Heart left ventricle (tissue), 16 donors: ENCODE measurements around the gene LKAAEAR1. TPM values are rescaled to one million over a fixed set of nuclear protein-coding genes. Genes with fewer than 3 reads are reported as not detected.
A peak's percentile ranks its signal among the peaks of the same experiment; 100 is the strongest.

Experiments used
- ATAC-seq, 4 donors: fragments of 200-7000 bp; cut with Tn5 transposase; one replicate each; pipeline ENCODE4 v1.9.1; 2020 to 2022; ENCODE audit warnings: moderate library complexity in 4 of 4, mild to moderate bottlenecking in 3 of 4, moderate number of reproducible peaks in 1 of 4
- DNase-seq, 5 donors: peaks; one replicate each; pipeline ENCODE4 v3.0.0-alpha.2; 2020
- H3K27ac ChIP-seq, 12 donors: fragments of 200-600 bp; sonication (generic) in 4 of 12; one replicate each; pipeline versions ENCODE4 v1.5.0 to v1.8.0; 2016 to 2022; ENCODE audit warnings: mild to moderate bottlenecking in 2 of 12
- H3K27me3 ChIP-seq, 9 donors: fragments of 200-600 bp; sonication (generic) in 2 of 9; one replicate each; pipeline versions ENCODE4 v1.5.1 to v1.8.0; 2016 to 2022; ENCODE audit warnings: mild to moderate bottlenecking in 3 of 9
- H3K36me3 ChIP-seq, 9 donors: fragments of 200-600 bp; sonication (generic) in 2 of 9; one replicate each; pipeline versions ENCODE4 v1.5.0 to v1.8.0; 2018 to 2022; ENCODE audit warnings: mild to moderate bottlenecking in 2 of 9
- H3K4me1 ChIP-seq, 12 donors: fragments of 200-600 bp; sonication (generic) in 4 of 12; one replicate each; pipeline versions ENCODE4 v1.5.0 to v1.8.0; 2016 to 2022; ENCODE audit warnings: mild to moderate bottlenecking in 3 of 12
- H3K4me3 ChIP-seq, 12 donors: fragments of 200-600 bp; sonication (generic) in 4 of 12; one replicate each; pipeline versions ENCODE4 v1.5.0 to v1.8.0; 2017 to 2022; ENCODE audit warnings: mild to moderate bottlenecking in 9 of 12, moderate library complexity in 4 of 12
- H3K9me3 ChIP-seq, 12 donors: fragments of 200-600 bp; sonication (generic) in 4 of 12; one replicate each; pipeline versions ENCODE4 v1.5.0 to v1.8.0; 2016 to 2022; ENCODE audit warnings: mild to moderate bottlenecking in 1 of 12
- CTCF ChIP-seq, 12 donors: fragments of 200-600 bp; sonication (generic) in 4 of 12; IDR thresholded peaks; one replicate each; pipeline versions ENCODE4 v1.5.0 to v1.8.0; 2018 to 2022; ENCODE audit warnings: antibody characterized with exemption in 12 of 12, mild to moderate bottlenecking in 5 of 12
- POLR2A ChIP-seq, 2 donors: fragments of 450-650 bp; IDR thresholded peaks; one replicate each; pipeline ENCODE4 v1.6.1; 2017; ENCODE audit warnings: antibody characterized with exemption in 2 of 2, mild to moderate bottlenecking in 2 of 2, moderate library complexity in 2 of 2
- WGBS, 4 donors: extraction: QIAGEN DNeasy Blood & Tissue Kit in 2 of 4; methylation state at CpG; one replicate each; pipeline versions ENCODE4 v1.1.5 to v1.1.7; 2013 to 2018; 5-methylcytosine and 5-hydroxymethylcytosine counted together
- intact Hi-C, 10 donors: fragments of 100-400 bp; cut with DNase I; formaldehyde crosslinking; loops; one replicate each; pipeline versions ENCODE4 v1.11.1 to v1.14.2; 2022
- polyA plus RNA-seq, 2 donors: library from polyadenylated mRNA; stranded (reverse); fragments of 200-250 nt; gene quantifications; one replicate each; pipeline ENCODE4 v1.2.3, GENCODE V29; 2013
- total RNA-seq, 9 donors: library from RNA; depleted of rRNA in 2 of 9; stranded (reverse); fragments of >200 nt in 2 of 9; fragmentation: NEBNext Ultra II Directional in 3 of 9; extraction: Animal tissue kit (Norgen Biotek cat#: 25700) in 3 of 9; gene quantifications; one replicate each; pipeline versions ENCODE4 v1.1.0 to v1.2.4, GENCODE V29; 2016 to 2023
- donor health status: ischemic (EF 13 %, LVEDD 7.1; RV severe dilation, severe dysfunction).
- donor health status: healthy with polysubstance abuse.
- donor health status: DM: no; HTN: yes; CAD: no.
- donor health status: DM: no; HTN: no; CAD: no.
- donor health status: ischemic (EF 25% LVEDD 6.9; RV normal size, moderate dysfunction).
- donor health status: ischemic (EF 25% LVEDD 5.7; RV mildly dilated, moderate dysfunction).
- donor health status: healthy.
- donor health status: DM: yes; HTN: yes; CAD: no.
- donor health status: ischemic (EF 35%, LVEDD 5.7; RV mildly dilated, moderate dysfunction).
- donor health status: nonischemic (EF 11% LVEDD 7.7; RV severe dilation, severe dysfunction).
- donor health status: DM: yes; HTN: yes; CAD: no.
- donor health status: PGD.
- donor health status: ischemic (EF 29% LVEDD 5.4; RV normal size, mild dysfunction).
- donor health status: nonischemic (EF 23%, LVEDD 6.1; RV moderate dilation, normal function).

Gene LKAAEAR1
- total and polyA plus RNA-seq, 11 donors, result not detected

- ATAC-seq, result peak in 1 of 4 donors; percentile 22
- intact Hi-C loops, result loop anchor here in 5 of 10 donors (1.0 to 5.0 kb wide), 4 partner anchors 18 to 76 kb away; partner anchors contain the start of gene PRPF6 (in 2 of the 5)
- H3K4me1 ChIP-seq, result peaks cover 0 to 59% (median 37%) of the 10 kb centered on the region in 12 donors
Measured at GRCh38 chr20:64056889-64057627, 27.1 kb downstream of the LKAAEAR1 start.

GRCh38 chr20:64056639-64056888 is 27.6 kb downstream of the LKAAEAR1 start:
- Histone ChIP-seq H3K27me3 (peaks cover 0 to 21% (median 0%) of the 10 kb centered on the region in 9 donors), H3K4me3 (peak overlapping the region in 10 of 12 donors; percentile 22 to 49 (median 41)), H3K9me3 (no peaks in the 10 kb centered on the region), H3K4me1 (peaks cover 0 to 59% (median 39%) of the 10 kb centered on the region in 12 donors), H3K36me3 (no peaks in the 10 kb centered on the region), H3K27ac (peak overlapping the region; percentile 70 to 98 (median 91))
- peak in 1 of 4 donors; percentile 4 for ATAC-seq
- DNase-seq, result peak in 2 of 5 donors; percentile 62 to 66
- intact Hi-C loops, result loop anchor here in 5 of 10 donors (1.0 to 5.0 kb wide), 4 partner anchors 17 to 76 kb away; partner anchors contain the start of gene PRPF6 (in 2 of the 5)
- 32 to 49% (median 45%) methylated on average over 5 to 7 of the region's 7 CpGs for WGBS, 4 donors
- TF ChIP-seq CTCF (IDR thresholded peaks at IDR 0.05), result no peak
- no peak for TF ChIP-seq POLR2A (IDR thresholded peaks at IDR 0.05)

More at GRCh38 chr20:64056889-64057627, 27.1 kb downstream of the LKAAEAR1 start:
- peak overlapping the region; percentile 70 to 98 (median 91) for H3K27ac ChIP-seq
- DNase-seq, result no peak
- 44 to 67% (median 49%) methylated on average over 28 to 39 of the region's 39 CpGs for WGBS, 4 donors
- H3K27me3 ChIP-seq, result peaks cover 0 to 20% (median 0%) of the 10 kb centered on the region in 9 donors
- no peaks in the 10 kb centered on the region for H3K9me3 ChIP-seq
- no peaks in the 10 kb centered on the region for H3K36me3 ChIP-seq
- peak overlapping the region in 11 of 12 donors; percentile 7 to 49 (median 40) for H3K4me3 ChIP-seq
- TF ChIP-seq CTCF (IDR thresholded peaks at IDR 0.05), result no peak
- TF ChIP-seq POLR2A (IDR thresholded peaks at IDR 0.05), result no peak

GRCh38 chr20:64055893-64056638 is 28.1 kb downstream of the LKAAEAR1 start:
- WGBS, 4 donors, result 29 to 50% (median 41%) methylated on average over 13 to 22 of the region's 22 CpGs
- no peak for TF ChIP-seq CTCF (IDR thresholded peaks at IDR 0.05)
- peak in 1 of 2 donors; percentile 20 for TF ChIP-seq POLR2A (IDR thresholded peaks at IDR 0.05)

More at GRCh38 chr20:64055893-64056638, 28.1 kb downstream of the LKAAEAR1 start:
- DNase-seq, result peak; percentile 79 to 88 (median 88)
- H3K4me1 ChIP-seq, result peaks cover 0 to 61% (median 39%) of the 10 kb centered on the region in 12 donors
- no peaks in the 10 kb centered on the region for H3K36me3 ChIP-seq
- H3K27ac ChIP-seq, result peak overlapping the region; percentile 70 to 98 (median 92)
- peak overlapping the region in 9 of 12 donors; percentile 12 to 49 (median 42) for H3K4me3 ChIP-seq
- H3K9me3 ChIP-seq, result no peaks in the 10 kb centered on the region
- H3K27me3 ChIP-seq, result peaks cover 0 to 26% (median 0%) of the 10 kb centered on the region in 9 donors
- intact Hi-C loops, result loop anchor here in 5 of 10 donors (1.0 to 5.0 kb wide), 4 partner anchors 17 to 75 kb away; partner anchors contain the start of gene PRPF6 (in 2 of the 5)
- peak; percentile 15 to 57 (median 40) for ATAC-seq
